Astrocyte (in vitro differentiated cells and primary cell): Measurements from ENCODE around the gene MREG. TPM values are rescaled to one million over a fixed set of nuclear protein-coding genes. Genes with fewer than 3 reads are reported as not detected.
A peak's percentile ranks its signal among the peaks of the same experiment; 100 is the strongest.

Experiments
- DNase-seq: peaks from one replicate; pipeline ENCODE4 v3.0.0-alpha.2; 2010; ENCODE audit warnings: low read depth
- FAIRE-seq: peaks from 2 replicates; lab custom pipeline; 2011; peaks lifted over from hg19 to GRCh38; lab: Jason Lieb, UNC
- H2AFZ ChIP-seq: 2 replicates; pipeline ENCODE4 v1.6.0; 2012; ENCODE audit warnings: low read depth, low read length, inconsistent platforms
- H3K27ac ChIP-seq: 2 replicates; pipeline ENCODE4 v1.5.1; 2011; ENCODE audit warnings: low read depth, low read length, inconsistent platforms
- H3K27me3 ChIP-seq: 2 replicates; pipeline ENCODE4 v1.6.0; 2011; ENCODE audit warnings: low read length, inconsistent platforms; ENCODE audit not compliant: insufficient read depth
- H3K36me3 ChIP-seq: 2 replicates; pipeline ENCODE4 v1.5.1; 2011; ENCODE audit warnings: low read length, inconsistent platforms; ENCODE audit not compliant: insufficient read depth
- H3K4me1 ChIP-seq: 2 replicates; pipeline ENCODE4 v1.5.1; 2011; ENCODE audit warnings: low read length, inconsistent platforms; ENCODE audit not compliant: insufficient read depth
- H3K4me2 ChIP-seq: 2 replicates; pipeline ENCODE4 v1.6.0; 2012; ENCODE audit warnings: low read length, inconsistent platforms
- H3K4me3 ChIP-seq: 2 replicates; pipeline ENCODE4 v1.5.1; 2011; ENCODE audit warnings: low read depth, mild to moderate bottlenecking, low read length, inconsistent platforms; ENCODE audit not compliant: insufficient read depth
- H3K79me2 ChIP-seq: 2 replicates; pipeline ENCODE4 v1.6.0; 2012; ENCODE audit warnings: mild to moderate bottlenecking, low read length, inconsistent platforms; ENCODE audit not compliant: insufficient read depth
- H3K9ac ChIP-seq: 2 replicates; pipeline ENCODE4 v1.6.0; 2012; ENCODE audit warnings: mild to moderate bottlenecking, low read length, inconsistent platforms
- H3K9me3 ChIP-seq: 2 replicates; pipeline ENCODE4 v1.5.1; 2012; ENCODE audit warnings: low read depth, mild to moderate bottlenecking, low read length, inconsistent platforms; ENCODE audit not compliant: insufficient read depth
- H4K20me1 ChIP-seq: 2 replicates; pipeline ENCODE4 v1.6.0; 2012; ENCODE audit warnings: low read length, inconsistent platforms; ENCODE audit not compliant: insufficient read depth
- H3K27ac Mint-ChIP-seq: one replicate; pipeline ENCODE4 v1.8.0; 2021; ENCODE audit warnings: mild to moderate bottlenecking, mixed read lengths; ENCODE audit not compliant: unreplicated experiment
- H3K27me3 Mint-ChIP-seq: one replicate; pipeline ENCODE4 v1.8.0; 2021; ENCODE audit warnings: low read depth, mixed read lengths; ENCODE audit not compliant: unreplicated experiment
- H3K36me3 Mint-ChIP-seq: one replicate; pipeline ENCODE4 v1.8.0; 2021; ENCODE audit warnings: low read depth, mixed read lengths; ENCODE audit not compliant: unreplicated experiment
- H3K4me1 Mint-ChIP-seq: one replicate; pipeline ENCODE4 v1.8.0; 2021; ENCODE audit warnings: low read depth, mixed read lengths; ENCODE audit not compliant: unreplicated experiment
- H3K4me3 Mint-ChIP-seq: one replicate; pipeline ENCODE4 v1.8.0; 2021; ENCODE audit warnings: mild to moderate bottlenecking, moderate library complexity, mixed read lengths; ENCODE audit not compliant: unreplicated experiment
- H3K9me3 Mint-ChIP-seq: one replicate; pipeline ENCODE4 v1.8.0; 2021; ENCODE audit warnings: mild to moderate bottlenecking, mixed read lengths; ENCODE audit not compliant: unreplicated experiment
- CTCF ChIP-seq: IDR thresholded peaks from 2 replicates; pipeline ENCODE4 v1.5.1; 2011; ENCODE audit warnings: low read depth, mild to moderate bottlenecking, inconsistent platforms, low read length, moderate library complexity; ENCODE audit not compliant: insufficient read depth
- EZH2 ChIP-seq: IDR thresholded peaks from 2 replicates; pipeline ENCODE4 v1.6.1; 2012; ENCODE audit warnings: mild to moderate bottlenecking, low read length, inconsistent platforms; ENCODE audit not compliant: insufficient read depth
- total RNA-seq: library from RNA; stranded (reverse); gene quantifications from 2 replicates; pipeline ENCODE4 v1.2.1, GENCODE V29; 2021

The MREG gene
- total RNA-seq, 1 donor from 2014 or later: 7.8 TPM

GRCh38 chr2:215917953-215918620, 95.3 kb downstream of the MREG start:
- Histone ChIP-seq H3K27me3 (no peaks in the 10 kb centered on the region), H3K9ac (peak overlapping the region; percentile 49), H4K20me1 (no peaks in the 10 kb centered on the region), H3K4me3 (no peak overlapping the region), H3K27ac (peak overlapping the region; percentile 45), H3K4me2 (peak overlapping the region; percentile 47), H3K36me3 (no peaks in the 10 kb centered on the region), H3K79me2 (no peaks in the 10 kb centered on the region), H3K9me3 (no peaks in the 10 kb centered on the region), H3K4me1 (peaks cover 31% of the 10 kb centered on the region), H2AFZ (peak overlapping the region; percentile 3)
- Mint-ChIP-seq H3K4me1 (peaks cover 50% of the 10 kb centered on the region), H3K4me3 (peak overlapping the region; percentile 7), H3K27me3 (no peaks in the 10 kb centered on the region), H3K9me3 (peaks cover 1% of the 10 kb centered on the region), H3K36me3 (no peaks in the 10 kb centered on the region), H3K27ac (peak overlapping the region; percentile 75)
- TF ChIP-seq EZH2 (no peak), CTCF (no peak)
- peak; percentile 17 for FAIRE-seq
- DNase-seq: peak; percentile 59

GRCh38 chr2:215915441-215915840, 97.9 kb downstream of the MREG start:
- H3K4me1 Mint-ChIP-seq: peaks cover 33% of the 10 kb centered on the region
- H3K27ac ChIP-seq: no peak overlapping the region
- no peak overlapping the region for H3K4me3 ChIP-seq
- no peak overlapping the region for H3K9ac ChIP-seq
- H2AFZ ChIP-seq: no peak overlapping the region
- TF ChIP-seq EZH2: no peak
- no peak for TF ChIP-seq CTCF
- no peak overlapping the region for H3K27ac Mint-ChIP-seq
- H3K79me2 ChIP-seq: no peaks in the 10 kb centered on the region
- H3K9me3 ChIP-seq: no peaks in the 10 kb centered on the region
- no peaks in the 10 kb centered on the region for H3K36me3 Mint-ChIP-seq
- H3K4me2 ChIP-seq: no peak overlapping the region
- no peaks in the 10 kb centered on the region for H4K20me1 ChIP-seq
- no peaks in the 10 kb centered on the region for H3K27me3 Mint-ChIP-seq
- FAIRE-seq: no peak
- H3K9me3 Mint-ChIP-seq: peaks cover 1% of the 10 kb centered on the region
- H3K4me1 ChIP-seq: peaks cover 25% of the 10 kb centered on the region
- H3K27me3 ChIP-seq: no peaks in the 10 kb centered on the region
- no peaks in the 10 kb centered on the region for H3K36me3 ChIP-seq
- H3K4me3 Mint-ChIP-seq: no peak overlapping the region
- DNase-seq: no peak

GRCh38 chr2:215914777-215915165, 98.6 kb downstream of the MREG start:
- FAIRE-seq (no peak), DNase-seq (no peak)
- no peak overlapping the region for H3K27ac Mint-ChIP-seq
- no peak overlapping the region for H3K4me3 Mint-ChIP-seq
- peaks cover 1% of the 10 kb centered on the region for H3K9me3 Mint-ChIP-seq
- Histone ChIP-seq H3K9me3 (no peaks in the 10 kb centered on the region), H3K4me1 (peaks cover 19% of the 10 kb centered on the region), H3K4me3 (no peak overlapping the region), H3K36me3 (no peaks in the 10 kb centered on the region), H2AFZ (no peak overlapping the region), H3K9ac (no peak overlapping the region), H3K79me2 (no peaks in the 10 kb centered on the region), H3K4me2 (no peak overlapping the region), H3K27ac (no peak overlapping the region), H3K27me3 (no peaks in the 10 kb centered on the region), H4K20me1 (no peaks in the 10 kb centered on the region)
- no peaks in the 10 kb centered on the region for H3K36me3 Mint-ChIP-seq
- TF ChIP-seq CTCF (no peak), EZH2 (no peak)
- peaks cover 27% of the 10 kb centered on the region for H3K4me1 Mint-ChIP-seq
- no peaks in the 10 kb centered on the region for H3K27me3 Mint-ChIP-seq
